Non-pigmented ciliary epithelial cell (primary cell): ENCODE measurements around the gene CDY1.
"Not testable (repeated sequence)": the region's sequence is repeated elsewhere in the genome, so short reads cannot be mapped to it uniquely, and the experiment has no call there.

Source experiments
- DNase-seq: peaks from one replicate; pipeline ENCODE4 v3.0.0-alpha.2; 2010; ENCODE audit warnings: low read depth

Gene CDY1, protein sequence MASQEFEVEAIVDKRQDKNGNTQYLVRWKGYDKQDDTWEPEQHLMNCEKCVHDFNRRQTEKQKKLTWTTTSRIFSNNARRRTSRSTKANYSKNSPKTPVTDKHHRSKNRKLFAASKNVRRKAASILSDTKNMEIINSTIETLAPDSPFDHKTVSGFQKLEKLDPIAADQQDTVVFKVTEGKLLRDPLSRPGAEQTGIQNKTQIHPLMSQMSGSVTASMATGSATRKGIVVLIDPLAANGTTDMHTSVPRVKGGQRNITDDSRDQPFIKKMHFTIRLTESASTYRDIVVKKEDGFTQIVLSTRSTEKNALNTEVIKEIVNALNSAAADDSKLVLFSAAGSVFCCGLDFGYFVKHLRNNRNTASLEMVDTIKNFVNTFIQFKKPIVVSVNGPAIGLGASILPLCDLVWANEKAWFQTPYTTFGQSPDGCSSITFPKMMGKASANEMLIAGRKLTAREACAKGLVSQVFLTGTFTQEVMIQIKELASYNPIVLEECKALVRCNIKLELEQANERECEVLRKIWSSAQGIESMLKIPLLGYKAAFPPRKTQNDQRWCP

DNA sequence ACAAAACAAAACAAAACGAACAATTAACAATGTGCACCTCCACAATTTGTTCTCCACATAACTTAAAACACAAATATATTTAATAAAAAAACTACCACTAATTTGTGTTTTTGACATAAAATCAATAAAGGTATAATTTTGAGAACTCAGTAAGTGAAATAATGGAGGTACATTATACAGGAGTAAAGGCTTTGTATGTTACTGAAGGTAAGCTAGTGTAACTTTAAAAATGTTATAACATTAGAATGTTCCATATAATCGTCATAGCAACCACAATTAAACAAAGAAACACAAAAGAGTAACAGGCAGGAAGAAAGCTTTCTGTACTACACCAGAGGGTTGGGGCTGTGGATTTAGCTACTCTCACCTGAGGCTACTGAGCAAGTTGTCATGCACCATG lies at the start of gene CDY1:
CDY1 (plus strand) TSS at position 301 of the 400 bp plus-strand sequence. CDS start 326 bp downstream, outside the sequence.
- DNase-seq, result not testable (repeated sequence)

DNA sequence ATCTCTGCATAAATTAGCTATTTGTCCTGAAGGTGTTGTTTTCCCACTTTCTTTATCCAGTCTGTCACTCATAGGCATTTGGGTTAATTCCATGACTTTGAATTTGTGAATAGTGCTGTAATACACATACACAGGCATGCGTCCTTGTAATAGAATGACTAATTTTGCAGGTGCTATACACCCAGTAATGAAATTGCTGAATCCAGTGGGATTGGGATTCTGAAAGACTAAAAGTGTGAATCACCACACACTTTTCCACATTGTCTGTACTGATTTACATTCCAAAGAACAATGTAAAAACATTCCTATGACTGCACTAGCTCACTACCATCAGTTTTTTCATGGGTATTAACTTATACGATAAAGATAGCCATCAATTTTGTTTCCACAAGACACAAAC lies 28.6 kb upstream of the CDY1 start:
- DNase-seq, result not testable (repeated sequence)

DNA sequence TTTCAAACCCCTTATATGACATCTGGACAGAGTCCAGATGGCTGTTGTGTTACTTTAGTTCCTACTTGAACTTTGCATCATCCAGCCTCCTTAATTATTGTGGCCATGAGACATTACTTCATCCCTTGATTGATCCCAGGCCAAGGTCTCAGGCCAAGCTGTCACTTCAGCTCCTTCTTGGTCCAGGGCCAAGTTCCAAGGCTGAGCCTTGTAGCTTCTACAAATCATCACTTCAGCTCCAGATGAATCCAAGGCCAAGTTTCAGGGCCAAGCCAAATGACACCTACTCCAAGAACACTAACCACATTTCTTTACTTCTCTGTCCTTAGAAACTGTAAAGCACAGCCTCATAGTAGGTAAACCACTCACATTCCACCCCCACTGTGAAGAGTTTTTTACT lies 1.7 kb upstream of the CDY1 start:
- not testable (repeated sequence) for DNase-seq

DNA sequence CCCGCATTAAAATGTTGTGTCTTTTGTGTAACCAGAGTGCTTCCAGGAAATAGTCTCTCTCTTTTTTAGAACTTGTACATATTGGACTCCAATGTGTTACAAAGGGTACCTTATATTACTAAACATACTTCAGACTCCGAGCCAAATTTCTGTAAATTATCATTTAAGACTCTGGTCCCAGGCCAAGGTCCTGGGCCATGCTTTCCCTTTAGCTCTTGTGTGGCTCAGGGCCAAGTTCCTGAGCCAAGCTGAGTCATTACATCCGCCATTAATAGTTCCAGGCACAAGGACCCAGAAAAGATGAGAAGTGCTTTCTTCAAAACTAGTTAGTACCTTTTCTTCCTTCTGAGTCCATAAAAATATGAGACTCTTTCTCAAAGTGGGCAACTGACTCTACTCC lies 4.6 kb downstream of the CDY1 start:
- not testable (repeated sequence) for DNase-seq

DNA sequence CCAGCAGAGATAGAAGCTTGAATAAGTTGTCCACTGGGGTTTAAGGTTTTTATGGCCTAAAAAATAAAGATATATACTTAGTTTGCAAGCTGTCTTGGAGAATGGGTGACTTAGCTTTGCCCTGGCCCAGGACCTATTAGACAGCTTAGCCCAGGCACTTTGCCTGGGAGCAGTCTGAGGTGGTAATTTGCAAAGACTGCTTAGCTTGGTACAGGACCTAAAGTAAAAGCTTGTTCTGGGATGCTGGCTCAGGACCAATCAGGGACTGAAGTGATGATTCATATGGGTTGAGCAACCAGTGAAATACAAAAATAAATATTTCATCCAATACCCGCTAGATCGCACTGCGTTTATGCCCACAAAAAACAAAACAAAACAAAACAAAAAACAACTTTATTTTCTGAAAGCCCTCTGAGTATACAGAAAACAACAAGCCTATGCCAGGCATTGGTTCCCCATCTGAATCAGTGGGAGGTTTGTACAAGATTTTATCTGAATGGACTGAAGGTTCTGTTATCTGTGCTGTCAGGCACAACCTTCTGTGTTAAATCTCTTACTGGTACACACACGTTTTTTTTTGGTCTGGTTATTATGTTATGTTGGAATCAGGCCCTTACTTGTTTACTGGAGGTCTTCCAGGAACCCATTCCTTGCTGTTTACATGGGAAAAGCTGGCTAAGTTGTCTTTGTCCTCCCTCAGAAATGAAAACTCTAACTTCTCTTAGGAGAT lies 8.6 kb downstream of the CDY1 start:
- not testable (repeated sequence) for DNase-seq

DNA sequence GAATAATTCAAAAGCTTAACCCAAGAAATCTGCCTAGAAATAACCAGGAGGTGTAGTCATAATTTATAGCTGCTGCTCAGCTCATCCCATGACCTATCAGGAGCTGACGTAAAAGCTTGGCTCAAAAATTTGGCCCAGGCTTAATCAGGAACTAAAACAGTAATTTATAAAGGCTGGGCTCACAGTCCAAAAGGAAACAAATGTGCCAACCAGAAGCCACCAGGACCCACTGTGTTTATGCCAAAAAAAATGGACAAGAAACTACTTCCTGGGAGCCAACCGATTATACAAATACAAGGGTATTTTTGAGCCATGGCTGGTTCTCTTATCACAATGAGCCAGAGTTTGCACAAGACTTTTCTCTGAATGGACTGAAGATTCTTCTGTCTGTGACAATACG lies 17.9 kb downstream of the CDY1 start:
- DNase-seq, result not testable (repeated sequence)

DNA sequence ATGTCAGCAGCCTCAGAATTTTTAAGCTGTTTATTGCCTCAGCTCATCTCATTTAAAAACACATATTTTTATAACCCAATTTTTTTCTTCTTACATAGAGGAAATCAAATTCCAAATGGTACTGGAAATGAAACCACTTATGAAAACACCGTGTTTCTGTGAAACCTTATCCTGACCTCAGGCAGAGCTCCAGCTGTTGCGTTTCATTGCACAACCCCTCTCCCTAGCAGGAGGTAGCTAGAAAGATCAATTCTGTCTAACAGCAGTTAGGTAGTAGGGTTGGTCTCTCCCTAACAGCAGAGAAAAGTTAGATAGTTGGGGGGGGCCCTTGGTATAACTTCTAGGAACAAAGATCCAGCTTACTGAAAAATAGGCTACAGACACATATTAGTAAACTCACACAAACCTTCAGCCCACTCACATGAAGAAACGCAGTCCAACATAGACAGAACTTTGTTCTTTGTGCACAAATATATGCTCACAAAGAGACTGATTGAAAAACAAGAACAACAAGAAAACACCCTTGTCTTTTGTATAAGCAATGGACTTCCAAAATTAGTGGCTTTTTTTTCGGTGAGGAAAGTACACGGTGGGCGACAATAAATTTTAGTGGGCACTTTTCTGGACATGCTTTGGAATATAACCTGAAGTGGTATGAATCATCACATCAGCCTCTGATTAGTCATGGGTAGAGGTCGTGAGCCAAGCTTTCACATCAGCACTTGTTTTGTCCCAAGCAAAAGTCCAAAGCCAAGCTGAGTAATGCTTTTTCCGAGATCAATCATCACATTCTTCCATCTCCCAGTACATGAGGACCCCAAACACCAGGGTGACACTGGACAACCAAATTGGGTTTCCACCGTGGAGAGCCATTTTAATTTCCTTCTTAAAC lies 21.4 kb downstream of the CDY1 start:
- DNase-seq, result not testable (repeated sequence)
